ENCODE measurements around the gene JADE2. TPM values are rescaled to one million over a fixed set of nuclear protein-coding genes. Genes with fewer than 3 reads are reported as not detected.
A peak's percentile ranks its signal among the peaks of the same experiment; 100 is the strongest.

Gene JADE2
- total and polyA plus RNA-seq, 4 donors, result 3.9 to 11.4 (median 5.5) TPM

GRCh38 chr5:134604908-134605307, 79.4 kb downstream of the JADE2 start:
- TF ChIP-seq YY1 (IDR thresholded peaks at IDR 0.05), result no peak
- no peak for TF ChIP-seq FOXA2 (IDR thresholded peaks at IDR 0.05)
- TF ChIP-seq EGR1 (IDR thresholded peaks at IDR 0.05; ENCODE audit: low read depth in 2 of 2), result no peak
- no peak for TF ChIP-seq SP1 (IDR thresholded peaks at IDR 0.05)
- no peak for TF ChIP-seq HNF4G (IDR thresholded peaks at IDR 0.05)
- TF ChIP-seq HNF4A (conservative IDR thresholded peaks at IDR 0.05), result no peak
- no peaks in the 10 kb centered on the region for H3K27me3 ChIP-seq (ENCODE audit: control insufficient read depth in 4 of 4, insufficient read depth in 4 of 4, low read length in 3 of 4)
- H3K4me1 ChIP-seq (ENCODE audit: control insufficient read depth in 4 of 4, insufficient read depth in 4 of 4, low read length in 3 of 4), result peaks cover 8 to 25% (median 24%) of the 10 kb centered on the region in 4 donors
- no peak overlapping the region for H3K27ac ChIP-seq (ENCODE audit: low read depth in 1 of 2, low read length in 2 of 2)
- peaks cover 10 to 43% (median 35%) of the 10 kb centered on the region in 4 donors for H3K36me3 ChIP-seq (ENCODE audit: control insufficient read depth in 4 of 4, insufficient read depth in 3 of 4, low read depth in 1 of 4, low read length in 3 of 4)
- H3K4me3 ChIP-seq (ENCODE audit: low read depth in 1 of 3, low read length in 3 of 3), result no peak overlapping the region
- DNase-seq (ENCODE audit: low spot score), result no peak
- no peak overlapping the region for H3K9ac ChIP-seq (ENCODE audit: low read depth in 1 of 2, low read length in 2 of 2)
- WGBS, result 69% methylated on average over 1 of the region's 1 CpG
- no peaks in the 10 kb centered on the region for H3K9me3 ChIP-seq (ENCODE audit: control insufficient read depth in 4 of 4, low read length in 3 of 4)

GRCh38 chr5:134606726-134607125, 81.3 kb downstream of the JADE2 start:
- TF ChIP-seq JUND (IDR thresholded peaks at IDR 0.05) (no peak), RXRA (IDR thresholded peaks at IDR 0.05) (peak; percentile 10 to 21), HNF4A (conservative IDR thresholded peaks at IDR 0.05) (peak; percentile 47 to 50), FOXA2 (IDR thresholded peaks at IDR 0.05) (no peak), FOXA1 (IDR thresholded peaks at IDR 0.05) (no peak), RAD21 (IDR thresholded peaks at IDR 0.05) (peak; percentile 17 to 37), REST (IDR thresholded peaks at IDR 0.05) (no peak), YY1 (IDR thresholded peaks at IDR 0.05) (peak; percentile 28)
- Histone ChIP-seq H3K9ac (ENCODE audit: low read depth in 1 of 2, low read length in 2 of 2) (no peak overlapping the region), H3K27ac (ENCODE audit: low read depth in 1 of 2, low read length in 2 of 2) (peak overlapping the region in 1 of 2 donors; percentile 38), H3K4me3 (ENCODE audit: low read depth in 1 of 3, low read length in 3 of 3) (no peak overlapping the region), H3K36me3 (ENCODE audit: control insufficient read depth in 4 of 4, insufficient read depth in 3 of 4, low read depth in 1 of 4, low read length in 3 of 4) (peaks cover 11 to 47% (median 40%) of the 10 kb centered on the region in 4 donors), H3K4me1 (ENCODE audit: control insufficient read depth in 4 of 4, insufficient read depth in 4 of 4, low read length in 3 of 4) (peaks cover 8 to 32% (median 25%) of the 10 kb centered on the region in 4 donors), H3K27me3 (ENCODE audit: control insufficient read depth in 4 of 4, insufficient read depth in 4 of 4, low read length in 3 of 4) (no peaks in the 10 kb centered on the region), H3K9me3 (ENCODE audit: control insufficient read depth in 4 of 4, low read length in 3 of 4) (no peaks in the 10 kb centered on the region)
- WGBS, result 46% methylated on average over 5 of the region's 5 CpGs
- DNase-seq (ENCODE audit: low spot score), result no peak

- Histone ChIP-seq H3K36me3 (ENCODE audit: control insufficient read depth in 4 of 4, insufficient read depth in 3 of 4, low read depth in 1 of 4, low read length in 3 of 4) (peaks cover 7 to 53% (median 45%) of the 10 kb centered on the region in 4 donors), H3K9ac (ENCODE audit: low read depth in 1 of 2, low read length in 2 of 2) (no peak overlapping the region), H3K27me3 (ENCODE audit: control insufficient read depth in 4 of 4, insufficient read depth in 4 of 4, low read length in 3 of 4) (no peaks in the 10 kb centered on the region), H3K9me3 (ENCODE audit: control insufficient read depth in 4 of 4, low read length in 3 of 4) (no peaks in the 10 kb centered on the region), H3K4me3 (ENCODE audit: low read depth in 1 of 3, low read length in 3 of 3) (no peak overlapping the region), H3K27ac (ENCODE audit: low read depth in 1 of 2, low read length in 2 of 2) (peak overlapping the region; percentile 37 to 42), H3K4me1 (ENCODE audit: control insufficient read depth in 4 of 4, insufficient read depth in 4 of 4, low read length in 3 of 4) (peaks cover 8 to 33% (median 25%) of the 10 kb centered on the region in 4 donors)
- 87% methylated on average over 3 of the region's 3 CpGs for WGBS
- DNase-seq (ENCODE audit: low spot score), result no peak
- TF ChIP-seq GABPA (IDR thresholded peaks at IDR 0.05 in 1 of 2, conservative IDR thresholded peaks at IDR 0.05 in 1 of 2) (no peak), FOXA2 (IDR thresholded peaks at IDR 0.05) (no peak), EGR1 (IDR thresholded peaks at IDR 0.05; ENCODE audit: low read depth in 2 of 2) (no peak), SP1 (IDR thresholded peaks at IDR 0.05) (no peak), NR2F2 (IDR thresholded peaks at IDR 0.05) (no peak), YY1 (IDR thresholded peaks at IDR 0.05) (no peak), REST (IDR thresholded peaks at IDR 0.05) (no peak), TAF1 (conservative IDR thresholded peaks at IDR 0.05) (no peak), FOXA1 (IDR thresholded peaks at IDR 0.05) (no peak), MAX (IDR thresholded peaks at IDR 0.05) (no peak), RXRA (IDR thresholded peaks at IDR 0.05) (no peak), ZBTB33 (IDR thresholded peaks at IDR 0.05) (no peak), CTCF (IDR thresholded peaks at IDR 0.05; ENCODE audit: low read depth, low read length, missing input control) (no peak)
Observed at GRCh38 chr5:134608555-134608954, 83.1 kb downstream of the JADE2 start.

All from liver (tissue), 9 donors.